ENCODE results near the gene CCPG1.

- TF ChIP-seq ISL1 (CRISPR knock-in tag; IDR thresholded peaks at IDR 0.05), result no peak
- no peak for TF ChIP-seq ZFP3 (CRISPR knock-in tag; IDR thresholded peaks at IDR 0.05)
- no peak for TF ChIP-seq PPARA (CRISPR knock-in tag; IDR thresholded peaks at IDR 0.05; ENCODE audit: borderline replicate concordance)
- TF ChIP-seq, protein P1, sequence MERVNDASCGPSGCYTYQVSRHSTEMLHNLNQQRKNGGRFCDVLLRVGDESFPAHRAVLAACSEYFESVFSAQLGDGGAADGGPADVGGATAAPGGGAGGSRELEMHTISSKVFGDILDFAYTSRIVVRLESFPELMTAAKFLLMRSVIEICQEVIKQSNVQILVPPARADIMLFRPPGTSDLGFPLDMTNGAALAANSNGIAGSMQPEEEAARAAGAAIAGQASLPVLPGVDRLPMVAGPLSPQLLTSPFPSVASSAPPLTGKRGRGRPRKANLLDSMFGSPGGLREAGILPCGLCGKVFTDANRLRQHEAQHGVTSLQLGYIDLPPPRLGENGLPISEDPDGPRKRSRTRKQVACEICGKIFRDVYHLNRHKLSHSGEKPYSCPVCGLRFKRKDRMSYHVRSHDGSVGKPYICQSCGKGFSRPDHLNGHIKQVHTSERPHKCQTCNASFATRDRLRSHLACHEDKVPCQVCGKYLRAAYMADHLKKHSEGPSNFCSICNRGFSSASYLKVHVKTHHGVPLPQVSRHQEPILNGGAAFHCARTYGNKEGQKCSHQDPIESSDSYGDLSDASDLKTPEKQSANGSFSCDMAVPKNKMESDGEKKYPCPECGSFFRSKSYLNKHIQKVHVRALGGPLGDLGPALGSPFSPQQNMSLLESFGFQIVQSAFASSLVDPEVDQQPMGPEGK (CRISPR knock-in tag; IDR thresholded peaks at IDR 0.05; ENCODE audit: borderline replicate concordance), result no peak
- TF ChIP-seq, protein P2, sequence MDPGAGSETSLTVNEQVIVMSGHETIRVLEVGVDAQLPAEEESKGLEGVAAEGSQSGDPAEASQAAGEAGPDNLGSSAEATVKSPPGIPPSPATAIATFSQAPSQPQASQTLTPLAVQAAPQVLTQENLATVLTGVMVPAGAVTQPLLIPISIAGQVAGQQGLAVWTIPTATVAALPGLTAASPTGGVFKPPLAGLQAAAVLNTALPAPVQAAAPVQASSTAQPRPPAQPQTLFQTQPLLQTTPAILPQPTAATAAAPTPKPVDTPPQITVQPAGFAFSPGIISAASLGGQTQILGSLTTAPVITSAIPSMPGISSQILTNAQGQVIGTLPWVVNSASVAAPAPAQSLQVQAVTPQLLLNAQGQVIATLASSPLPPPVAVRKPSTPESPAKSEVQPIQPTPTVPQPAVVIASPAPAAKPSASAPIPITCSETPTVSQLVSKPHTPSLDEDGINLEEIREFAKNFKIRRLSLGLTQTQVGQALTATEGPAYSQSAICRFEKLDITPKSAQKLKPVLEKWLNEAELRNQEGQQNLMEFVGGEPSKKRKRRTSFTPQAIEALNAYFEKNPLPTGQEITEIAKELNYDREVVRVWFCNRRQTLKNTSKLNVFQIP (CRISPR knock-in tag; IDR thresholded peaks at IDR 0.05; ENCODE audit: borderline replicate concordance, low read depth), result no peak
- no peak for TF ChIP-seq ESRRG (CRISPR knock-in tag; IDR thresholded peaks at IDR 0.05)
- TF ChIP-seq ARNTL (CRISPR knock-in tag; IDR thresholded peaks at IDR 0.05; ENCODE audit: borderline replicate concordance, low read depth), result no peak
- no peak for TF ChIP-seq CREB5 (CRISPR knock-in tag; IDR thresholded peaks at IDR 0.05; ENCODE audit: low read depth)
- TF ChIP-seq RARB (CRISPR knock-in tag; IDR thresholded peaks at IDR 0.05), result no peak
- no peak for TF ChIP-seq GLIS3 (CRISPR knock-in tag; IDR thresholded peaks at IDR 0.05)
- TF ChIP-seq ZNF8 (CRISPR knock-in tag; IDR thresholded peaks at IDR 0.05), result no peak
Measured at GRCh38 chr15:55320963-55321362, 87.2 kb downstream of the CCPG1 start.
